GM23248 (cell line): ENCODE data around the gene PLEKHG4.

Experiments
- EZH2 ChIP-seq: fragments of 200-600 bp; sonication (generic); IDR thresholded peaks from 2 replicates; pipeline ENCODE4 v1.6.1; 2018; ENCODE audit warnings: antibody characterized with exemption, mild to moderate bottlenecking; ENCODE audit not compliant: insufficient read depth, poor library complexity, severe bottlenecking
- EZH2phosphoT487 ChIP-seq: fragments of 200-600 bp; sonication (generic); IDR thresholded peaks from 2 replicates; pipeline ENCODE4 v1.6.1; 2018; ENCODE audit warnings: antibody characterized with exemption, moderate library complexity, mild to moderate bottlenecking, low read depth; ENCODE audit not compliant: insufficient read depth

DNA sequence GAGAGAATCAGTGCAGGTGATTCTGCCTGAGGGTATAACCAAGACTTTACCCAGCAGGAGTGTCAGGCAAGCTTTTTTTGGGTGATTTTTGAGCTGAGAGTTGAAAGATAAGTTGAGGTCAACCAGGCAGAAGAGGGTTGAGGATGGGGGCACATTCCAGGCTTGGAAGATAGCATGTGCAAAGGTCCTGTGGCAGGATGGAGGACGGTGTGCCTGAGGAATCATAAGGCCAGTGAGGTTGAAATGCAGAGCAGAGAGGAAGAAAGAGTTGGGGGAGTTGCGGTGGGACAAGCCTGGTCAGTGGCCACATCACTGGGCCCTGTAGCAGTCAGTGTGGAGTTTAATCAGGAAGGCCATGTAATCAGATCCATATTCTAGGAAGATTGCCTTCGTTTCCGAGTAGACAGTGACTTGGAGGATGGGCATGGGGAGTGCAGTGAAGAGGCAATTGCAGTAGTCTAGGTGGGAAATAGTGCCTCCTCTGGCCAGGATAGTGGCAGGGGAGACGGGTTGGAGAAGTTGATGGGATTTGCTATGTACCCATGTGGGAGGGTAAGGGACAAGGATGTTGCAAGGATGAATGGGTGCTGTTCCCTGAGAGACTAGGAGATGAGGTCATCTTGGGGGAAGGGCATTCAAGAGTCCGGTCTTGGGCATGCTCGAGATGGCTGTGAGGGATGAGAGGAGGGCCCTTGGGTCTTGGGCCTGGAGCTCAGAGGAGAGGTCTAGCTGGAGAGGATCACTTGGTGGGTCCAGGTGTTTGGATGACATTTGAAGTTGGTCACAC is 3.9 kb downstream of the PLEKHG4 start:
- TF ChIP-seq EZH2 (no peak), EZH2phosphoT487 (no peak)
